Left lobe of liver (tissue), 2 donors: Measurements from ENCODE around the gene KRT40. TPM values are rescaled to one million over a fixed set of nuclear protein-coding genes. Genes with fewer than 3 reads are reported as not detected.
"Not testable (repeated sequence)": the region's sequence is repeated elsewhere in the genome, so short reads cannot be mapped to it uniquely, and the experiment has no call there.

ENCODE experiments used
- ATAC-seq: fragments of 200-7000 bp; cut with Tn5 transposase; one replicate; pipeline ENCODE4 v1.9.1; 2020; ENCODE audit warnings: mild to moderate bottlenecking, moderate library complexity
- DNase-seq: peaks from one replicate; pipeline ENCODE4 v3.0.0-alpha.2; 2020; ENCODE audit warnings: low spot score
- total RNA-seq: library from RNA; stranded (reverse); gene quantifications from one replicate; pipeline ENCODE4 v1.2.1, GENCODE V29; 2021
- donor health status: DM: no; HTN: no; CAD: no; lungs with moderate emphysema.
- donor health status: DM: no; HTN: yes; CAD: no.

Gene KRT40
- total RNA-seq, result not detected

- ATAC-seq, result no peak
- DNase-seq, result no peak
Observed at GRCh38 chr17:40984226-40984625, at the start of gene KRT40. Gene KRT40, minus strand, starts transcription at chr17:40984326. Its CDS starts 53 bp downstream, at chr17:40984273.

DNA sequence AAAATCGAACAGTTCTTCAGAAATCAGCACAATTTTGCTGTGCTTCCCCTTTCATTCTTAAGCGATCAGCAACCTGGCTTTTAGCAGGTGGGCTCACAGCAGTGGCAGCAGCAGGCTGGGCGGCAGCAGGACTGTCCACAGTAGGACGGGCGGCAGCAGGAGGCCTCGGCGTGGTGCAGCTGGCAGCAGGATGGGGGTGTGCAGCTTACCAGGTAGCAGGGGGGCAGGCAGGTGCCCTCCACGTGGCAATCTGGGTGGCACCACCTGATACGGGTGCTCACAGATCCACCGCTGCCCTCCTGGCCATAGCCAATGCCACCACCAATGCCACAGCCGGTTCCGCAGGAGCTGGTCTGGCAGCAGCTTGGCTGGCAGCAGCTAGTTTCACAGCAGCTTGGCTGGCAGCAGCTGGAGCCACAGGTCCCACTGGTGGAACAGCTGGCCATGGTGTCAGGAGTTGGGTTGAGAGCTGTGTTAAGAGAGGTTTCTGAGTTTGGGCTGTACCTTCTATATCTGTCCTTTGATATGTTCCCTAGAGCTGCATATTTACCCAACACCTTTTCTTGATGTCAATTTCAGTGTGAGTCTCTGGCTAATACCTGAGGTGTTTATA is 45.6 kb upstream of the KRT40 start, which contains the start of gene KRTAP1-4:
Gene KRTAP1-4 (minus strand): TSS at position 563 of the 613 bp plus-strand sequence. CDS start 117 bp downstream, at position 446.
- no peak for DNase-seq
- no peak for ATAC-seq

DNA sequence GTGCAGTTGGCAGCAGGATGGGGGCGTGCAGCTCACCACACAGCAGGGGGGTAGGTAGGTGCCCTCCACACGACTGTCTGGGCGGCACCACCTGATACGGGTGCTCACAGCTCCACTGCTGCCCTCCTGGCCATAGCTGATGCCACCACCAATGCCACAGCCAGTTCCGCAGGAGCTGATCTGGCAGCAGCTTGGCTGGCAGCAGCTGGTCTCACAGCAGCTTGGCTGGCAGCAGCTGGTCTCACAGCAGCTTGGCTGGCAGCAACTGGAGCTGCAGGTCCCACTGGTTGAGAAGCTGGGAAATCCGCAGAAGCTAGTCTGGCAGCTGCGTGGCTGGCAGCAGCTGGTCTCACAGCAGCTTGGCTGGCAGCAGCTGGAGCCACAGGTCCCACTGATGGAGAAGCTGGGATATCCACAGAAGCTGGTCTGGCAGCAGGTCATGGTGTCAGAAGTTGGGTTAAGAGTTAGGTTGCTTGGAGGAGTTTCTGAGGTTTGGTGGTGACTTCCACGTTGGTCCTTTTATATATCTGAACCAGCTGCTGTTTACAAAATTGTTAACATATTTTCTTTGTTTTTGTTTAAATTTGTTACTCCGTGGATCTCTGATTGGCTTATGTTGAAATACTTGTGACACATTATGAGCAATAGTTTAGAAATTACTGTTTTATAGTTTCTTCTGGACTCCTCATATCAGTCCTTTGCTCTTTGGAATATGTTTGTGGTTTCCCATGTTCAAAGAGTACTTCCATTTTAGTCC is 42.8 kb upstream of the KRT40 start, which contains the start of gene KRTAP1-5:
Gene KRTAP1-5 (minus strand): TSS at position 494 of the 757 bp plus-strand sequence. CDS start 53 bp downstream, at position 441.
- no peak for DNase-seq
- no peak for ATAC-seq

DNA sequence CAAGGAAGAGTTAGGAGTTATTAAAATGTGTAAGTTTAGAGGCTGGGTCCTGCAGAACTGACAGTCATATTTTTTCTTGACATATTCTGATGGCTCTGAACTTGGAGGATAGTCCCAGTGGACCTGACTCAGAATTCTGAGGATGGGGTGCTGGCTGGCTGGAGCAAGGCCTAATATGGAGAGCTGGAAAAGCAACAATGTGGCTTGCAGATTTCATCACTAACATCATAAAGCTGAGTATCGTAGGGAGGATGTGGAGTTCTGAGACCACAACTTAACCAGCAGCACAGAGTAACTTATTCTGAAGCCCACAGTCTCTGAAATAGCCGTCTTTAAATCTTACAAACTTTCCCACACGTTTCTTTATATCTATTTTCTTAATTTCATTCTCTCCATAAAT is 40.6 kb upstream of the KRT40 start:
- DNase-seq (no peak), ATAC-seq (no peak)

- no peak for ATAC-seq
- no peak for DNase-seq
Observed at GRCh38 chr17:41020336-41020735, 36.2 kb upstream of the KRT40 start.

DNA sequence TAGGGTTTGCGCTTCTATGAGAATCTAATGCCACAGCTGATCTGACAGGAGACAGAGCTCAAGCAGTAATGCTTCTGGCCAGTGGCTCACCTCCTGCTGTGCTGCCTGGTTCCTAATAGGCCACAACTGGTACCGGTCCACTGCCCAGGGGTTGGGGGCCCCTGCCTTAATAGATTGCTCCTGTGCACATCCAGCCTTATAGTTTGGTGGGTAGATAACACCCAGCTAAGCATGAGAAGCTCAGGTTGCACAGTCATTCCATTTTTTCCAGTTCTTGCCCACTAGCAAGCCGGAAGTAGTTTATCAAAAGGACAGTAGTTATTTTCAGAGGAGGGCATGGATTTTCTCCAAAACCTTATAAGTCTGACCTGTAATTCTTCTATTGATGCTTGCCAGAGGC is 35.3 kb upstream of the KRT40 start:
- no peak for ATAC-seq
- DNase-seq, result no peak

DNA sequence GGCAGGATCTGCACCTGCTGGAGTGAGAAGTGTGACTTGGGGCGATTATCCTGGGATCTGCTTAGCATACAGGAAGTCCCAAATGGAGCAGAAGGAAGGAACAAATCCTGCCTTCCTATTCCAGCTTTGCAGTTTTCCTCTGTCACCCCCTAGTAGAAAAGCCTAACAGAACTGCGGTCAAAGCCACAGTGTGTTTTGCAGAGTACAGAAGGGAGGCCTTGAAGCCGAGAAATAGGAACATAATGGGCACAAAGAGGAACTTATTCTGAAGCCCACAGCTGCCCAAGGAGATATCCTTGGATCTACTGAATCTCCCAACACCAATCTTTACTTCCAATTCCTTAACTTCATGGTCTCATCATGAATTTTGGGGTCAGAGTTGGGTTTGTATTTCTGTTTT is 34.4 kb upstream of the KRT40 start:
- ATAC-seq, result no peak
- DNase-seq, result no peak

- no peak for DNase-seq
Observed at GRCh38 chr17:41016578-41017215, 32.6 kb upstream of the KRT40 start.

DNA sequence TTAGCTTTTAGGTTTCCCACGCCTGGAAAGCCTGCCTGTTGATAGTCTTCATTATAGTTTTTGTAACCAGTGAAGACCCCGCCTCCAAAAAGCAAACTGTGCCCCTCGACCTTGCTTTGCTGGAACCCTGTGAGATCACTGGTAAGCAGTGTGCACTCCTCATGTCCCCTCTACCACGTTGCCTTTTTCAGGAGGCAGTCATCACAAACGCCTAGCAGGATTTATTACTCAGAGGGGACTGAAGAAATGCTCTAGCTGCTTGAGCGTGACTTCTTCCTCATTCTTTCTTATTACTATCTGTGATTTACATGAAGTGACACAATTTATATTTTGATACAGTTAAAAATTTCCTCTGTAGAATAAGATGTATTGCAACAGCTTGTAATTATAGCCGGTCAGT is 31.3 kb upstream of the KRT40 start:
- ATAC-seq (no peak), DNase-seq (no peak)

More at GRCh38 chr17:41016578-41017215, 32.6 kb upstream of the KRT40 start:
- ATAC-seq, result no peak

- ATAC-seq (no peak), DNase-seq (no peak)
Observed at GRCh38 chr17:41013606-41014005, 29.5 kb upstream of the KRT40 start.

DNA sequence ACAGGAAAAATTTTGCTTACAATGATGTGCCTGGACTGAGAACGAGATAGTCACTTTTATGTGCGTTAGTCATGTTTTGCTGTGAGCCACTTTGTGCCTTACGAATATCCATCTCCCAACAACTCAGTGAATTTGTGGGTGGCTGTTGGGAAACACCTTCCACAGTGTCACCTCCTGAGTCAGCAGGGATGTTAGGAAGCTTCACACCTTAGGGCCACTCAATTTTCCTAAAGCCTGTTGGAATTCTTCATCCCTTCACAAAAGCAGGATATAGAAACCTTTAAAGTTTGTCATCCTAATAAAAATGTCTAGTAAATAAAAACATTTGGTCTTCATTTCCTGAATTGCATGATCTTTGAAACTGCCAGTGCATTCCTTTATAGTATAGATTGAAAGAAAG is 29.1 kb upstream of the KRT40 start:
- DNase-seq (no peak), ATAC-seq (no peak)

GRCh38 chr17:41012326-41013120 is 28.4 kb upstream of the KRT40 start:
- ATAC-seq, result no peak
- no peak for DNase-seq

- ATAC-seq (no peak), DNase-seq (no peak)
Observed at GRCh38 chr17:41010441-41010840, 26.3 kb upstream of the KRT40 start.

- DNase-seq (no peak), ATAC-seq (no peak)
Observed at GRCh38 chr17:41009936-41010335, 25.8 kb upstream of the KRT40 start.

DNA sequence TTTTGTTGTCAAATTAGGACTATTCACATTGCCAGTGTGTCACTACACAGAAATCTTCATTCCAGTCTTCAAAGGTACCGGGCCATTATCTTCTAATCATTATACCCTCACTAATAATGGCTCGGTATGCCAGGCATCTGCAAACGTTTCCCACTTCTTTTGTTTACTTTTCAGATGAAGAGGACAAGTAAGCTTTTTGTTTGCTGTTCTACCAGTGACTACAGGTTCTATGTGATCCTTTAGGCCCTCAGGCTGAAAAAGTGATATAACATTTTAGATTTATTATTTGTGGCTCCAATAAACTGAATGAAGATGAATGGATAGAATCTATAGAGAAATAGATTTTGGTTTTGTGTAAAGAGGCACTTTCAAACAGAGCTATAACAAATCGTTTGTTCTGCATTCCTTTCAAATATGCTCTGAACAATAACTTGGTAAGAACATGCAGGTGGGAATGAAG is 25.2 kb upstream of the KRT40 start:
- ATAC-seq (no peak), DNase-seq (no peak)

- no peak for DNase-seq
- no peak for ATAC-seq
Observed at GRCh38 chr17:41008811-41009210, 24.7 kb upstream of the KRT40 start, which contains the start of gene KRTAP3-1. Gene KRTAP3-1, minus strand, starts transcription at chr17:41009128. Its CDS starts 54 bp downstream, at chr17:41009074.

DNA sequence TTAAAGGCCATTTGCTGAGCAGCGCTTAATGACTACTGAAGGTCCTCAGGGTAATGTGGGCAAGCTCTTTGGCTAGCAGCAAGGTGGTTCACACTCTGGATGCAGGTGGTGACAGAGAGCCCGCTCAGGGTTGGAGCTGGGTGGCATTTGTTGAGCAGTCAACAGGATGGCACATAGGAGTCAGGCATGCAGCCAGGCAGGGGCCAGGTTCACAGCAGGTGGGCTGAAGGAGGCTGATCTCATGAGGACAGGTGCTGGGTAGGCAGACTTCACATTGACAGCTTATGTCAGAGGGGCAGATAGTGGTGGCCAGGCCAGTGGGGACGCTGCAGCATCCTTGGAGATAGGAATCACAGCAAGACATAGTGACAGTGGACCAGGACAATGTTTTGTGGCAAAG is 20.3 kb upstream of the KRT40 start:
- DNase-seq, result no peak

DNA sequence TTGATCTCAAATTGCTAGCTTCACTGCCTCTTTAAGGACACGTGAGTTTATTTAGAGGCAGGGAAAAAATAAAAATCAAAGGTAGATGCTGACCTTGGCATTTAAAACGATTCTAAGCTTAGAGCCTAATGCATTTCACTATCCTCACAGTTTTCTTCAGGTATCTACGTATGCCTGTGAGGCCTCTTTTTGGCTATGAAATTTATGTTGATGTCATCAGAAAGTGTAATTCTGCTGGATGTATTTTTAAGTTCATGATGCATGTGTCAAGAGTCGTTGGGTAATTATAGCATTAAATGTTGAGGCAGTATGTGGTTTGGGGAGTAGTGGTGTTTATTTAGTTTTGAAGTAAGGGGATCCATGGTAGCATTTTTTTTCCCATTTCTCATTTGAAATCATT is 19.8 kb upstream of the KRT40 start:
- DNase-seq (no peak), ATAC-seq (no peak)

More for the DNA sequence above, 20.3 kb upstream of the KRT40 start:
- ATAC-seq, result no peak

DNA sequence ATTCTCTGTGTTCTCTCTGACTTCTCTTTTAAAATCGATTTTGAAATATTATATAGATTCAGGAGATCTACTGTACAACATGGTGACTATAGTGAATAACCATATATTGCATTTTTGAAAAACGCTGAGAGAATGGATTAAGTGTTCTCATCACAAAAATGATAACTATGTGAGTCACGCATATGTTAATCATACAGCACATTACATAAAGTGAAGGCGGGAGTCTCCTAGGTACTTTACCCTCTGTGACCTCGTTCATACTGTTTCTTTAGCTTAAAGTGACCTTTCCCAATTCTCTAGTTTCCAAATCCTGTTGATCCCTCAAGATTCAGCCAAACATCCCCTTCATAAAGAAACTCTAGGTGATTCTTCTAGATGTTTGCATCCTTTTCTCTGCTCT is 18.7 kb upstream of the KRT40 start:
- ATAC-seq, result no peak
- no peak for DNase-seq

DNA sequence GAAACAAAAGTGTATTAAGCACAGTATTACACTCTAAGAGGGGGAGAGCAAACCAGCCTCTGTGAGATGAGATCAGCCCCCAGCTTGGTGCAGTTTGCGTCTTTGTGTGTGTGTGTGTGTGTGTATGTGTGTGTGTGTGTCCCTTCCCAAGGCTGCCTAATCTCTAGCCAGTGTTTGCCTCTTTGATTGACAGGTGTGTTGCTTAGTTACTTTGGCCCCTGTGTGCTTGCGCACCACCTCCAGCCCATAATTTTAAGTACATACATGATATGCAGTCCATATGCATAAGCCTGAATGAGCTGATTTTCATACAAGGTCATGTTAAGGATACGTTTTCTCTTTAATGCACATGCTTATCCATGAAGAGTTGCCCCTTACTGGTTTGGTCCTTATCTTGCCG is 17.7 kb upstream of the KRT40 start:
- ATAC-seq, result no peak
- DNase-seq, result no peak

GRCh38 chr17:40999563-40999962 is 15.4 kb upstream of the KRT40 start, which contains the start of gene KRTAP3-2:
Gene KRTAP3-2, minus strand, starts transcription at chr17:40999906. Its CDS starts 53 bp downstream, at chr17:40999853.
- ATAC-seq, DNase-seq: not testable (repeated sequence)
